ENCODE results near the gene RNF113A.
"Not testable (repeated sequence)": the region's sequence is repeated elsewhere in the genome, so short reads cannot be mapped to it uniquely, and the experiment has no call there.

The RNF113A gene

DNA sequence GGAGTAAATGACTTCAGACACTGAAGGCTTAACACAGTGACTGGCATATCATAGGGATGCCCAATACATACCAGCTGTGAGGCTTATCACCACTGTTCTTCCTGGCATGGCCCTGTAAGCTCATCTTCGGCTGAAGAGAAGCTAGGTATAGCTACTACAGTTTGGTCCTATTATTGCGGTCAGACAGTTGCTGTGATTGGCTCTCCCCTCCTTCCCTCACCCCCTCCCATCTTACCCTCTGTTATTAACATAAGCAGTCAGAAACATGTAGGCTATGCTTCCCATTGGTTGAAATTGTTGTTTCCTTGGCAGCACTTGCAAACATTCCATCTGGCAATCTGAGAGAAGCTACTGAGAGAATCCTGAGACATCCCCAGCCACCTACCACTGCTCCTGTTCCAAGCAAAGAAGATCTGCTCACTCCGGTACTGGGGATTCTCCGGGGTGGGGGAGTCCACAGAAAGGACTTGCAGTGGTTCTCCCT lies 24.4 kb upstream of the RNF113A start, which contains the start of gene AKAP14:
TSS of gene AKAP14 (plus strand) at position 51 of the 484 bp plus-strand sequence. CDS start 7,331 bp downstream, outside the sequence.
- DNase-seq (ENCODE audit: extremely low spot score), result no peak
- TF ChIP-seq, protein P1, sequence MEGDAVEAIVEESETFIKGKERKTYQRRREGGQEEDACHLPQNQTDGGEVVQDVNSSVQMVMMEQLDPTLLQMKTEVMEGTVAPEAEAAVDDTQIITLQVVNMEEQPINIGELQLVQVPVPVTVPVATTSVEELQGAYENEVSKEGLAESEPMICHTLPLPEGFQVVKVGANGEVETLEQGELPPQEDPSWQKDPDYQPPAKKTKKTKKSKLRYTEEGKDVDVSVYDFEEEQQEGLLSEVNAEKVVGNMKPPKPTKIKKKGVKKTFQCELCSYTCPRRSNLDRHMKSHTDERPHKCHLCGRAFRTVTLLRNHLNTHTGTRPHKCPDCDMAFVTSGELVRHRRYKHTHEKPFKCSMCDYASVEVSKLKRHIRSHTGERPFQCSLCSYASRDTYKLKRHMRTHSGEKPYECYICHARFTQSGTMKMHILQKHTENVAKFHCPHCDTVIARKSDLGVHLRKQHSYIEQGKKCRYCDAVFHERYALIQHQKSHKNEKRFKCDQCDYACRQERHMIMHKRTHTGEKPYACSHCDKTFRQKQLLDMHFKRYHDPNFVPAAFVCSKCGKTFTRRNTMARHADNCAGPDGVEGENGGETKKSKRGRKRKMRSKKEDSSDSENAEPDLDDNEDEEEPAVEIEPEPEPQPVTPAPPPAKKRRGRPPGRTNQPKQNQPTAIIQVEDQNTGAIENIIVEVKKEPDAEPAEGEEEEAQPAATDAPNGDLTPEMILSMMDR (IDR thresholded peaks at IDR 0.05; ENCODE audit: control extremely low read depth, extremely low read depth, low read depth, missing control alignments), result no peak
- POLR2A ChIA-PET, result no interaction called here

GRCh38 chrX:119891961-119892692 lies 20.6 kb upstream of the RNF113A start:
- DNase-seq (ENCODE audit: extremely low spot score); CTCF ChIA-PET; POLR2A ChIA-PET: not testable (repeated sequence)

More for the DNA sequence above, 24.4 kb upstream of the RNF113A start, which contains the start of gene AKAP14:
- CTCF ChIA-PET, result interaction anchor here (0.8 kb wide), 1 partner anchor 8 kb away, joined by 3 read pairs; no protein-coding TSS in a partner anchor

- CTCF ChIA-PET, POLR2A ChIA-PET: not testable (repeated sequence)
Observed at GRCh38 chrX:119890626-119891025, 19.1 kb upstream of the RNF113A start.

DNA sequence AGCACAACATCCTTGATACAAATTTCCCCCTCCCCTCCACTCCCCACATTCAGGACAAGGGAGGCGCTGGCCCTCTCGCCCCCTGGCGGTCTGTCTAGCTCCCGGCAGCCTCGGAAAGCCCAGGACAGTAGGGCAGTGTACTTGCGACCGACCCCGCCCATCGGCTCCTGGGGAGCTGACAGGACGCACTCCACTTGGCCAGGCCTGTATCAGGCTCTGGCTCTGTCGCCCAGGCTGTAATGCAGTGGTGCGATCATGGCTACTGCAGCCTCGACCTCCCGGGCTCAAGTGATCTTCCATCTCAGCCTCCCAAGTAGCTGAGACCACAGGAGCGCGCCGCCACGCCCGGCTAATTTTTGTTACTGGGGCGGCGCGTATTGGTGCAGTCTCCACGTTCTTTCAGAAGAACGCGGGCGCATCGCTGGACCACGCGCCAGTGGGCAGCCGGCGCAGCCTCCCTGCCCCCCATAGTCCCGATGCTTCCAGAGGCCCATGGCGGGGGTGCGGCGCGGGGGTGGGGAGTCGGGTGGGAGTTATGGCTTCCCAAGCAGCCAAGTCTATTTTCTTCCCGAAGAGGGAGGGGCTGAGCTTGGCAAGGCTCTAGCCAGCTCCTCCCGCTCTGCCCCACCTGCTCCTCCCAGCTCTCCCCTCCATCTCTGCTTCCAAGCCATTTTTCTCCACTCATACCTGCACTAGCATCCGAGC lies 16.3 kb upstream of the RNF113A start:
- POLR2A ChIA-PET, result interaction anchor here (0.6 kb wide), 1 partner anchor 130 kb away, joined by 5 read pairs; no protein-coding TSS in a partner anchor
- CTCF ChIA-PET, result interaction anchor here (1.3 to 2.4 kb wide), 6 partner anchors 8 to 130 kb away, joined by 3 to 6 read pairs (median 5); partner anchors contain the start of gene AKAP14
- peak; percentile 63 for DNase-seq (ENCODE audit: extremely low spot score)
- TF ChIP-seq, protein P1 (IDR thresholded peaks at IDR 0.05; ENCODE audit: control extremely low read depth, extremely low read depth, low read depth, missing control alignments), result peak; percentile 33

More at GRCh38 chrX:119890626-119891025, 19.1 kb upstream of the RNF113A start:
- DNase-seq (ENCODE audit: extremely low spot score), result not testable (repeated sequence)

DNA sequence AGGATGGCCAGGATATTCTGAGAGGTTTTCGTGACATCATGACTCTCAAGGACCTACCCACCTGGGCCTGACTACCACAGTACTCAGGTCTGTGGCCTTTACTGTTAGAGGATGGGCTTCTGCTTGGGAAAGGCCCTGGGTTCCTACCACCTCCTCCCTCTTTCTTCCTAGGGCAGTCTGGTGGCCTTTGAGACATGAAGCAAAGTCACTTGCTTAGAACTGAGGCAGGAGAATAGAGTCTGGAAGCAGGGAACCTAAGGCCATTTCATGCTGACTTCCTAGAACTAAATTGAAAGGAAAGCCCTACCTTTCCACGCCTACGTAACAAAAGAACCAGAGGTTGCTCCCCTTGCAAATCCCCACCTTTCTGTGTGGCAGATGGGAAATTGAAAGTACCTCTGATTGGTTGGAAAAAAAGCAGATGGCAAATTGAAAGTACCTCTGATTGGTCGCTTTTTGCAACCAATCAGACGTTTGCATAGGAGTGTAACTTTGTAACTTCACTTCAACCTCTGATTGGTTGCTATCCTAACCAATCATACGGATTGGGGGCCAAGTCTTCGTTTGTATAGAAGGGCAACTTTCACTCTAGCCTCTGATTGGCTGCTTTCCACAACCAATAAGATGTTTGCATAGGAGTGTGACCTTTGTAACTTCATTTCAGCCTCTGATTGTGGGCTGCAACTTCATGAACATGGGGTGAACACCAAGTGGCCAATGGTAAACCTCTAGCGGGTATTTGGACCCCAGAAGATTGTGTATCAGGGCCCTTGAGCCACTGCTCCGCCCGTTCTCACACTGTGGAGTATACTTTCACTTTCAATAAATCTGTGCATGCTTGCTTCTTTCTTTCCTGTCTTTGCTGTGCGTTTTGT lies 14.3 kb upstream of the RNF113A start:
- POLR2A ChIA-PET, result no interaction called here
- DNase-seq (ENCODE audit: extremely low spot score), result no peak
- CTCF ChIA-PET, result no interaction called here
- TF ChIP-seq, protein P1 (IDR thresholded peaks at IDR 0.05; ENCODE audit: control extremely low read depth, extremely low read depth, low read depth, missing control alignments), result no peak

DNA sequence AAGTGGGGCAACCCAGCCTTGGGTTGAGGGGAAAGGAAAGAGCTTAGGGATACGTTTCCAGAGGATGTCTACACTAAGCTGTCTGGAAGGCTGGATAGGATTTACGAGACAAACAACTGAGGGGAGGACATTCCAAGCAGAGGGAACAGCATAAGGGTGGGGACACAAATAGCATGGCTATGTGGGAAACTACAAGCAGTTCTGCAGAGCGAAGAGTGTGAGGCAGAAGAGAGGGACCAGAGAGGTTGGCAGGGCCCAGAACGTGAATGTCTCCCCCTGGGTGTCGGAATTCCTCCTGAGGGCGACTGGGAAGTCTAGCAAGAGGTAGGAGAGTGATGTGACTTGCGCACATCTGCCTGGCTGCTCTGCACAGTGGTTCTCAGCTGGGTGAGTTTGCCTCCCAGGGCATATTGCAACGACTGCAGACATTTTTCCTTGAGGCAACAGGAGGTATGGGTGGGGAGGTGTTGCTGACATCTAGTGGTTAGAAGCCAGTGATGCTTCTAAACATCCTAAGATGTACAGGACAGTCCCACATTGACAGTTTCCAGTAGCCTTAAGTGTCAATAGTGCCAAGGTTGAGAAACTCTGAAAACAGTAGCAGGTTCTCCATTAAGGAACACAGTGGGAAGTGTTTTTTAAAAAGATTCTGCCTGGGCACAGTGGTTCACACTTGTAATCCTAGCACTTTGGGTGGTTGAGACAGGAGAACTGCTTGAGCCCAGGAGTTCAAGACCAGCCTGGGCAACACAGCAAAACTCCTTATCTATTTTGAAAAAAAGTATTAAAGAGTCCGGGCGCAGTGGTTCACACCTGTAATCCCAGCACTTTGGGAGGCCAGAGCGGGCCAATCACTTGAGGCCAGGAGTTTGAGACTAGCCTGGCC lies 9.3 kb upstream of the RNF113A start:
- TF ChIP-seq, protein P1 (IDR thresholded peaks at IDR 0.05; ENCODE audit: control extremely low read depth, extremely low read depth, low read depth, missing control alignments), result peak; percentile 55
- peak; percentile 62 for DNase-seq (ENCODE audit: extremely low spot score)
- CTCF ChIA-PET, result no interaction called here
- POLR2A ChIA-PET, result interaction anchor here (1.3 kb wide), 1 partner anchor 90 kb away, joined by 3 read pairs; the partner anchor contains the start of gene RPL39

Data from GM10248 (cell line).